ENCODE measurements around the gene LLGL1. TPM values are rescaled to one million over a fixed set of nuclear protein-coding genes. Genes with fewer than 3 reads are reported as not detected.

The LLGL1 gene
- total RNA-seq, 2 donors from 2014 or later, result 66.3 to 69.3 TPM

DNA sequence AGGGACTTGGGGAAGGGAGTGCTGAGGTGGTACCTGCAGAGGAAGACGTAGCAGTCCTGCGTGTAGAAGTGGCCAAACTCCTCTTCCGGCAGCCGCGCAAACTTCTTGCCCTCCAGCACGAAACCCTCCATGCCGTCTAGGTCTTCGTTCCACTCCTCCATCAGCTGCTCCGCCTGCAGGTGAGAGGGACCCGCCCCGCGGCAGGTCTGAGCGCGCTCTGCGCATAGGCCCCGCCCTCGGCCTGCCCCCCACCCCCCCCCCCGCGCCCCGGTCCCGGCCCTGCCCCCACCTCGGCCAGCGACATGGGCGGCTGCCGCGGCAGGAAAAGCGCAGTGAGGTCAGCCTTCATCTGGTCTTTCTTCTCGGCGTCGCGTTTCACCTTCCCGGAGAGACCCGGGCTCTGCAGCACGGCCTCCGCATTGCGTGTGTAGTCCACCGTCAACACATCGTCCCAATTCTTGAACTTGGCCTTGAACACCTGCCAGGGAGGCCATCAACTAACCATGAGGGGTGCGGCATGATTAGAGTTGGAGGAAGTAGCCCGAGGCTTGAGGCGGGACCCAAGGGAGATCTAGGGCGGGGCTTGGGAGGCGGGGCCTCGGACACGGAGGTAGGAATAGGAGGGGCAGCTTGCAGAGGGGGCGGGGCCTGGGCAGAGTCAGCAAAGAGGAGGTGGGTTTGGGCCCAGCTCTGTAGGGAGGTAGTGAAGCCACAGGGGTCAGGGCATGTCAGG lies 21.6 kb downstream of the LLGL1 start:
- no peaks in the 10 kb centered on the region for H3K27me3 Mint-ChIP-seq (ENCODE audit: insufficient read depth)
- H3K36me3 Mint-ChIP-seq (ENCODE audit: low read depth), result peaks cover 71% of the 10 kb centered on the region
- DNase-seq, result peak; percentile 99
- H3K27ac Mint-ChIP-seq, result peak overlapping the region; percentile 99
- 25 to 54% methylated on average over 10 to 46 of the region's 46 CpGs for WGBS, 2 experiments (ENCODE audit: insufficient coverage in 1 of 2, insufficient read length in 1 of 2)
- H3K36me3 ChIP-seq (ENCODE audit: control insufficient read depth, insufficient read depth, low read length), result peaks cover 70% of the 10 kb centered on the region
- no peak for TF ChIP-seq CTCF (conservative IDR thresholded peaks at IDR 0.05)
- H3K4me3 Mint-ChIP-seq, result peak overlapping the region; percentile 63
- no peak overlapping the region for H3K4me3 ChIP-seq (ENCODE audit: low read length)
- peaks cover 6% of the 10 kb centered on the region for H3K4me1 Mint-ChIP-seq
- H3K27me3 ChIP-seq (ENCODE audit: control insufficient read depth, insufficient read depth, low read length, poor library complexity, severe bottlenecking), result no peaks in the 10 kb centered on the region
- H3K27ac ChIP-seq (ENCODE audit: low read depth, low read length), result no peak overlapping the region
- H3K9me3 ChIP-seq (ENCODE audit: control insufficient read depth, low read length), result no peaks in the 10 kb centered on the region
- no peaks in the 10 kb centered on the region for H3K4me1 ChIP-seq (ENCODE audit: control insufficient read depth, insufficient read depth, low read length)
- H3K9me3 Mint-ChIP-seq, result no peaks in the 10 kb centered on the region
- H3K9ac ChIP-seq (ENCODE audit: extremely low read depth, low read length, poor library complexity, severe bottlenecking), result no peak overlapping the region

DNA sequence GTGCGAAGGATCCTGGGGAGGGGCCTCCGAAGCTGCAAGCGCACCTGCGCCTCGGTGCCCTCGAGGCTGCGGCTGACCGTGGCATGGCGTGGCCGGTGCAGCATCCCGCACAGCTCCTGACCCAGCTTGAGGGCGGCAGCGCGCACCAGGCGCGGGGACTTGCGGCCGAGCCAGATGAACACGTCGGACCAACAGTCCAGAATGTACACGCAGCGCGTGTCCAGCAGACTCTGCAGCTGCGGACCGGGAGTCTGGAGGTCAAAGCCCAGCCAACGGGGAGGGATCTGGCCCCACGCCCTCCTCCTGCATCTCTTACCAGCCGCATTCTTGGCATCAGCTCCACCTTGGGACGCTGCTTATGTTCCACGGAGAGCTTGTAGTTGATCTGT lies 22.2 kb downstream of the LLGL1 start:
- TF ChIP-seq CTCF (conservative IDR thresholded peaks at IDR 0.05), result no peak
- H3K4me3 ChIP-seq (ENCODE audit: low read length), result no peak overlapping the region
- H3K27ac ChIP-seq (ENCODE audit: low read depth, low read length), result no peak overlapping the region
- DNase-seq, result no peak
- H3K9me3 ChIP-seq (ENCODE audit: control insufficient read depth, low read length), result no peaks in the 10 kb centered on the region
- H3K27me3 ChIP-seq (ENCODE audit: control insufficient read depth, insufficient read depth, low read length, poor library complexity, severe bottlenecking), result no peaks in the 10 kb centered on the region
- H3K36me3 ChIP-seq (ENCODE audit: control insufficient read depth, insufficient read depth, low read length), result peaks cover 76% of the 10 kb centered on the region
- H3K27ac Mint-ChIP-seq, result peak overlapping the region; percentile 99
- H3K9me3 Mint-ChIP-seq, result no peaks in the 10 kb centered on the region
- H3K4me1 ChIP-seq (ENCODE audit: control insufficient read depth, insufficient read depth, low read length), result no peaks in the 10 kb centered on the region
- WGBS, 2 experiments (ENCODE audit: insufficient coverage in 1 of 2, insufficient read length in 1 of 2), result 88 to 94% methylated on average over 29 to 30 of the region's 30 CpGs
- H3K36me3 Mint-ChIP-seq (ENCODE audit: low read depth), result peaks cover 73% of the 10 kb centered on the region
- H3K4me3 Mint-ChIP-seq, result peak overlapping the region; percentile 63
- H3K4me1 Mint-ChIP-seq, result peaks cover 6% of the 10 kb centered on the region
- no peak overlapping the region for H3K9ac ChIP-seq (ENCODE audit: extremely low read depth, low read length, poor library complexity, severe bottlenecking)
- H3K27me3 Mint-ChIP-seq (ENCODE audit: insufficient read depth), result no peaks in the 10 kb centered on the region

- no peak overlapping the region for H3K4me3 Mint-ChIP-seq
- H3K36me3 Mint-ChIP-seq (ENCODE audit: low read depth), result peaks cover 74% of the 10 kb centered on the region
- TF ChIP-seq CTCF (conservative IDR thresholded peaks at IDR 0.05), result peak; percentile 75
- peaks cover 6% of the 10 kb centered on the region for H3K4me1 Mint-ChIP-seq
- H3K27me3 Mint-ChIP-seq (ENCODE audit: insufficient read depth), result no peaks in the 10 kb centered on the region
- H3K9me3 Mint-ChIP-seq, result no peaks in the 10 kb centered on the region
- DNase-seq, result peak; percentile 94
- Histone ChIP-seq H3K9me3 (ENCODE audit: control insufficient read depth, low read length) (no peaks in the 10 kb centered on the region), H3K9ac (ENCODE audit: extremely low read depth, low read length, poor library complexity, severe bottlenecking) (no peak overlapping the region), H3K4me3 (ENCODE audit: low read length) (no peak overlapping the region), H3K27ac (ENCODE audit: low read depth, low read length) (no peak overlapping the region), H3K36me3 (ENCODE audit: control insufficient read depth, insufficient read depth, low read length) (peaks cover 83% of the 10 kb centered on the region), H3K4me1 (ENCODE audit: control insufficient read depth, insufficient read depth, low read length) (no peaks in the 10 kb centered on the region), H3K27me3 (ENCODE audit: control insufficient read depth, insufficient read depth, low read length, poor library complexity, severe bottlenecking) (no peaks in the 10 kb centered on the region)
- H3K27ac Mint-ChIP-seq, result peak overlapping the region; percentile 69
- WGBS, 2 experiments (ENCODE audit: insufficient coverage in 1 of 2, insufficient read length in 1 of 2), result 68 to 76% methylated on average over 8 to 9 of the region's 9 CpGs
Measured at GRCh38 chr17:18248300-18248731, 22.9 kb downstream of the LLGL1 start.

All from endodermal cell (in vitro differentiated cells).